ENCODE measurements around the gene ZFYVE9.

- no peak for TF ChIP-seq POLR2A (IDR thresholded peaks at IDR 0.05)
- no peak for TF ChIP-seq CTCF (IDR thresholded peaks at IDR 0.05 in 8 of 11, conservative IDR thresholded peaks at IDR 0.05 in 3 of 11)
Observed at GRCh38 chr1:52164604-52165003, 22.7 kb downstream of the ZFYVE9 start.

All from spleen (tissue), 7 donors.